Muscle of back (tissue), 11 donors: ENCODE data around the gene CDH23. TPM values are rescaled to one million over a fixed set of nuclear protein-coding genes. Genes with fewer than 3 reads are reported as not detected.
A peak's percentile ranks its signal among the peaks of the same experiment; 100 is the strongest.

Experiments used
- DNase-seq, 3 donors: peaks; one replicate each; pipeline versions ENCODE4 v3.0.0 to v3.0.0-alpha.2; 2013
- polyA plus RNA-seq, 10 donors: library from polyadenylated mRNA; unstranded; fragments of 120-200 nt; gene quantifications; one replicate each; pipeline ENCODE4 v1.2.1, GENCODE V29; 2013; ENCODE audit not compliant: insufficient read length in 10 of 10

Gene CDH23
- polyA plus RNA-seq, 10 donors = 3.1 to 5.7 (median 4.1) TPM

GRCh38 chr10:71536332-71536731, 139.6 kb downstream of the CDH23 start:
- no peak for DNase-seq

- no peak for DNase-seq
Observed at GRCh38 chr10:71537125-71537524, 140.4 kb downstream of the CDH23 start.

- no peak for DNase-seq
Observed at GRCh38 chr10:71537681-71538080, 141.0 kb downstream of the CDH23 start.

- no peak for DNase-seq
Observed at GRCh38 chr10:71538608-71539260, 142.0 kb downstream of the CDH23 start.

GRCh38 chr10:71539442-71540118, 142.9 kb downstream of the CDH23 start:
- DNase-seq = no peak

GRCh38 chr10:71542478-71542877, 145.8 kb downstream of the CDH23 start:
- no peak for DNase-seq

- peak in 1 of 3 donors; percentile 47 for DNase-seq
Observed at GRCh38 chr10:71543608-71544170, 147.0 kb downstream of the CDH23 start.

GRCh38 chr10:71545001-71545400, 148.3 kb downstream of the CDH23 start:
- no peak for DNase-seq

- DNase-seq = no peak
Observed at GRCh38 chr10:71546220-71546619, 149.5 kb downstream of the CDH23 start.

GRCh38 chr10:71547312-71547711, 150.6 kb downstream of the CDH23 start:
- peak in 1 of 3 donors; percentile 19 for DNase-seq

GRCh38 chr10:71547876-71548846, 151.4 kb downstream of the CDH23 start:
- peak; percentile 68 to 94 (median 82) for DNase-seq

GRCh38 chr10:71549766-71550533, 153.2 kb downstream of the CDH23 start:
- peak in 1 of 3 donors; percentile 41 for DNase-seq

- peak in 2 of 3 donors; percentile 34 to 68 for DNase-seq
Observed at GRCh38 chr10:71550628-71551027, 153.9 kb downstream of the CDH23 start.

- no peak for DNase-seq
Observed at GRCh38 chr10:71551970-71552369, 155.2 kb downstream of the CDH23 start.

- DNase-seq = no peak
Observed at GRCh38 chr10:71553432-71553831, 156.7 kb downstream of the CDH23 start.

GRCh38 chr10:71554671-71555070, 158.0 kb downstream of the CDH23 start:
- no peak for DNase-seq

- no peak for DNase-seq
Observed at GRCh38 chr10:71555087-71555723, 158.5 kb downstream of the CDH23 start.

- DNase-seq = no peak
Observed at GRCh38 chr10:71555724-71556119, 159.0 kb downstream of the CDH23 start.

- DNase-seq = no peak
Observed at GRCh38 chr10:71558991-71559390, 162.3 kb downstream of the CDH23 start.

- DNase-seq = no peak
Observed at GRCh38 chr10:71561003-71561574, 164.4 kb downstream of the CDH23 start.
